Measurements from ENCODE around the gene CLEC10A.
"Not testable (repeated sequence)": the region's sequence is repeated elsewhere in the genome, so short reads cannot be mapped to it uniquely, and the experiment has no call there.

DNA sequence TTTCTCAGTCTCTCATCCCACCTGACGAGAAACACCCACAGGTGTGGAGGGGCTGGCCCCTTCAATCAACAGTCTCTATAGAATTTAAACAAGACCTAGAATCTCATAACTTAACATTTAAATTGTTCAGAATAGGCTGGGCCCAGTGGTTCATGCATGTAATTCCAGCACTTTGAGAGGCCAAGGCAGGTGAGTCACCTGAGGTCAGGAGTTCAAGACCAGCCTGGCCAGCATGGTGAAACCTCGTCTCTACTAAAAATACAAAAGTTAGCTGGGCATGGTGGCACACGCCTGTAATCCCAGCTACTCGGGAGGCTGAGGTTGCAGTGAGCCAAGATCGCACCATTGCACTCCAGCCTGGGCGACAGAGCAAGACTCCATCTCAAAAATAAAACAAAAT is 9.5 kb upstream of the CLEC10A start:
- not testable (repeated sequence) for TF ChIP-seq POLR2A (IDR thresholded peaks at IDR 0.05)
- TF ChIP-seq, protein P1, sequence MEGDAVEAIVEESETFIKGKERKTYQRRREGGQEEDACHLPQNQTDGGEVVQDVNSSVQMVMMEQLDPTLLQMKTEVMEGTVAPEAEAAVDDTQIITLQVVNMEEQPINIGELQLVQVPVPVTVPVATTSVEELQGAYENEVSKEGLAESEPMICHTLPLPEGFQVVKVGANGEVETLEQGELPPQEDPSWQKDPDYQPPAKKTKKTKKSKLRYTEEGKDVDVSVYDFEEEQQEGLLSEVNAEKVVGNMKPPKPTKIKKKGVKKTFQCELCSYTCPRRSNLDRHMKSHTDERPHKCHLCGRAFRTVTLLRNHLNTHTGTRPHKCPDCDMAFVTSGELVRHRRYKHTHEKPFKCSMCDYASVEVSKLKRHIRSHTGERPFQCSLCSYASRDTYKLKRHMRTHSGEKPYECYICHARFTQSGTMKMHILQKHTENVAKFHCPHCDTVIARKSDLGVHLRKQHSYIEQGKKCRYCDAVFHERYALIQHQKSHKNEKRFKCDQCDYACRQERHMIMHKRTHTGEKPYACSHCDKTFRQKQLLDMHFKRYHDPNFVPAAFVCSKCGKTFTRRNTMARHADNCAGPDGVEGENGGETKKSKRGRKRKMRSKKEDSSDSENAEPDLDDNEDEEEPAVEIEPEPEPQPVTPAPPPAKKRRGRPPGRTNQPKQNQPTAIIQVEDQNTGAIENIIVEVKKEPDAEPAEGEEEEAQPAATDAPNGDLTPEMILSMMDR (IDR thresholded peaks at IDR 0.05) = not testable (repeated sequence)

All from sigmoid colon (tissue), 3 donors.